ENCODE measurements around the gene TIGD1.

DNA sequence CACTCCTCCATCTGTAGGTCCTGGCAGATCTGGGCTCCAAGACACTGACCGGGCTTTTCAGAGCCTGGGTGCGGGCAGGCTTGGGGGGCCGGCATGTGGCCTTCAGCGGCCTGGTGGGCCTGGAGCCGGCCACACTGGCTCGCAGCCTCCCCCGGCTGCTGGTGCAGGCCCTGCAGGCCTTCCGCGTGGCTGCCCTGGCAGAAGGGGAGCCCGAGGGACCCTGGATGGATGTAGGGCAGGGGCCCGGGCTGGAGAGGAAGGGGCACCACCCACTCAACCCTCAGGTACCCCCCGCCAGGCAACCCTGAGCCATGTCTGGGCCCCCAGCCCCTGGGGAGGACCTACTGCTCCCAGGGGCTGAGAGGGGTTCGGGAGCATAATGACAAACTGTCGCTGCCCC, 25.2 kb downstream of the TIGD1 start:
- TF ChIP-seq, protein P1, sequence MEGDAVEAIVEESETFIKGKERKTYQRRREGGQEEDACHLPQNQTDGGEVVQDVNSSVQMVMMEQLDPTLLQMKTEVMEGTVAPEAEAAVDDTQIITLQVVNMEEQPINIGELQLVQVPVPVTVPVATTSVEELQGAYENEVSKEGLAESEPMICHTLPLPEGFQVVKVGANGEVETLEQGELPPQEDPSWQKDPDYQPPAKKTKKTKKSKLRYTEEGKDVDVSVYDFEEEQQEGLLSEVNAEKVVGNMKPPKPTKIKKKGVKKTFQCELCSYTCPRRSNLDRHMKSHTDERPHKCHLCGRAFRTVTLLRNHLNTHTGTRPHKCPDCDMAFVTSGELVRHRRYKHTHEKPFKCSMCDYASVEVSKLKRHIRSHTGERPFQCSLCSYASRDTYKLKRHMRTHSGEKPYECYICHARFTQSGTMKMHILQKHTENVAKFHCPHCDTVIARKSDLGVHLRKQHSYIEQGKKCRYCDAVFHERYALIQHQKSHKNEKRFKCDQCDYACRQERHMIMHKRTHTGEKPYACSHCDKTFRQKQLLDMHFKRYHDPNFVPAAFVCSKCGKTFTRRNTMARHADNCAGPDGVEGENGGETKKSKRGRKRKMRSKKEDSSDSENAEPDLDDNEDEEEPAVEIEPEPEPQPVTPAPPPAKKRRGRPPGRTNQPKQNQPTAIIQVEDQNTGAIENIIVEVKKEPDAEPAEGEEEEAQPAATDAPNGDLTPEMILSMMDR (conservative IDR thresholded peaks at IDR 0.05; ENCODE audit: low read length): no peak
- no peak for TF ChIP-seq EZH2phosphoT487 (IDR thresholded peaks at IDR 0.05; ENCODE audit: borderline replicate concordance)
